Measurements from ENCODE around the gene CPPED1. TPM values are rescaled to one million over a fixed set of nuclear protein-coding genes. Genes with fewer than 3 reads are reported as not detected.

Gene CPPED1
- total RNA-seq, 2 donors from 2014 or later, result 8.4 to 14.7 TPM

DNA sequence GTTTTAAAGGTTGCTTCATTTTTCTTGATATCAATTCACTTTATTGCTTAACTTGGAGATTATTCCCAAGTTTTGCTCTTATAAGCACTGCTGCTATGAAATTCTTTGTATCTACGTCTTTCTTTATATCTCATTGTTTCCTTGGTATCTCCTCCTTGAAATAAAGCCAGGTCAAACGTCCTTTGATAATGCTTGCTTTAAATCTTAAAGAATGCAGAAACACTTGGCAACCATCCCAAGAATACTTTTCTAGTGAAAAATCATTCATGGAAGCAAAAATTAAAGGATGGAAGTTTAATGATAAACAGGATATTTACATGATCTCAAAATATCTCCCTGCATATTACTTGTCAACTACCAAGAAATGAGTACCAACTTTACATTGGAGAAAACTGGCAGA, 175.2 kb downstream of the CPPED1 start:
- no peaks in the 10 kb centered on the region for H3K27me3 ChIP-seq (ENCODE audit: control insufficient read depth, insufficient read depth, low read length, poor library complexity, severe bottlenecking)
- H3K9ac ChIP-seq (ENCODE audit: extremely low read depth, low read length, poor library complexity, severe bottlenecking), result no peak overlapping the region
- no peaks in the 10 kb centered on the region for H3K27me3 Mint-ChIP-seq (ENCODE audit: insufficient read depth)
- no peaks in the 10 kb centered on the region for H3K9me3 ChIP-seq (ENCODE audit: control insufficient read depth, low read length)
- H3K36me3 Mint-ChIP-seq (ENCODE audit: low read depth), result no peaks in the 10 kb centered on the region
- no peak overlapping the region for H3K4me3 ChIP-seq (ENCODE audit: low read length)
- no peaks in the 10 kb centered on the region for H3K4me1 ChIP-seq (ENCODE audit: control insufficient read depth, insufficient read depth, low read length)
- no peaks in the 10 kb centered on the region for H3K9me3 Mint-ChIP-seq
- H3K27ac ChIP-seq (ENCODE audit: low read depth, low read length), result no peak overlapping the region
- peaks cover 2% of the 10 kb centered on the region for H3K4me1 Mint-ChIP-seq
- no peaks in the 10 kb centered on the region for H3K36me3 ChIP-seq (ENCODE audit: control insufficient read depth, insufficient read depth, low read length)
- H3K4me3 Mint-ChIP-seq, result no peak overlapping the region
- WGBS, 2 experiments (ENCODE audit: insufficient coverage in 1 of 2, insufficient read length in 1 of 2), result 83% methylated on average over 1 to 2 of the region's 2 CpGs
- TF ChIP-seq CTCF (conservative IDR thresholded peaks at IDR 0.05), result no peak
- H3K27ac Mint-ChIP-seq, result no peak overlapping the region
- DNase-seq, result no peak

GRCh38 chr16:12627394-12627793, 176.3 kb downstream of the CPPED1 start:
- no peak for TF ChIP-seq CTCF (conservative IDR thresholded peaks at IDR 0.05)
- WGBS, 2 experiments (ENCODE audit: insufficient coverage in 1 of 2, insufficient read length in 1 of 2), result 89 to 100% methylated on average over 1 to 3 of the region's 3 CpGs
- no peak overlapping the region for H3K9ac ChIP-seq (ENCODE audit: extremely low read depth, low read length, poor library complexity, severe bottlenecking)
- no peak for DNase-seq
- no peaks in the 10 kb centered on the region for H3K36me3 ChIP-seq (ENCODE audit: control insufficient read depth, insufficient read depth, low read length)
- H3K9me3 Mint-ChIP-seq, result no peaks in the 10 kb centered on the region
- H3K27ac Mint-ChIP-seq, result no peak overlapping the region
- H3K4me3 Mint-ChIP-seq, result no peak overlapping the region
- H3K36me3 Mint-ChIP-seq (ENCODE audit: low read depth), result no peaks in the 10 kb centered on the region
- no peaks in the 10 kb centered on the region for H3K27me3 Mint-ChIP-seq (ENCODE audit: insufficient read depth)
- no peaks in the 10 kb centered on the region for H3K9me3 ChIP-seq (ENCODE audit: control insufficient read depth, low read length)
- H3K4me3 ChIP-seq (ENCODE audit: low read length), result no peak overlapping the region
- peaks cover 2% of the 10 kb centered on the region for H3K4me1 Mint-ChIP-seq
- H3K27ac ChIP-seq (ENCODE audit: low read depth, low read length), result no peak overlapping the region
- no peaks in the 10 kb centered on the region for H3K4me1 ChIP-seq (ENCODE audit: control insufficient read depth, insufficient read depth, low read length)
- H3K27me3 ChIP-seq (ENCODE audit: control insufficient read depth, insufficient read depth, low read length, poor library complexity, severe bottlenecking), result no peaks in the 10 kb centered on the region

DNA sequence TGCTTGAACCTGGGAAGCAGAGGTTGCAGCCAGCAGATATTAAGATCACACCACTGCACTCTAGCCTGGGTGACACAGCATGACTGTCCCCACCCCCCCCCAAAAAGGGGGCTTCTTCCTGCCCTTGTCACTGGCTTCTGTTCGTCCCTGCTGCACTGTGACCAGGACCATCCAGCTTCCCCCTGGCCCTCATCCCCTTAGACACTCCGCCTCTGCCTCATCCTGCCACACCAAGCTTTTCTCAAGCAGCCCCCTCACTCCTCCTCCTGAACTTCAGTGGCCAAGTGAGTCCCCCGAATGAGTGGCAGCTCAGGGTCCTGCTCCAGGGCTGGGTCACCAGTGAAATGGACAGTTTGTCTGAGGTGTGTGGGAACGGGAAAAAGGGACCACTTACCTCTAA, 177.3 kb downstream of the CPPED1 start:
- WGBS, 2 experiments (ENCODE audit: insufficient coverage in 1 of 2, insufficient read length in 1 of 2), result 90 to 100% methylated on average over 1 to 4 of the region's 4 CpGs
- TF ChIP-seq CTCF (conservative IDR thresholded peaks at IDR 0.05), result no peak
- H3K36me3 ChIP-seq (ENCODE audit: control insufficient read depth, insufficient read depth, low read length), result no peaks in the 10 kb centered on the region
- no peaks in the 10 kb centered on the region for H3K9me3 Mint-ChIP-seq
- DNase-seq, result no peak
- no peaks in the 10 kb centered on the region for H3K36me3 Mint-ChIP-seq (ENCODE audit: low read depth)
- no peak overlapping the region for H3K4me3 Mint-ChIP-seq
- H3K9me3 ChIP-seq (ENCODE audit: control insufficient read depth, low read length), result no peaks in the 10 kb centered on the region
- no peaks in the 10 kb centered on the region for H3K27me3 ChIP-seq (ENCODE audit: control insufficient read depth, insufficient read depth, low read length, poor library complexity, severe bottlenecking)
- no peak overlapping the region for H3K27ac Mint-ChIP-seq
- no peak overlapping the region for H3K27ac ChIP-seq (ENCODE audit: low read depth, low read length)
- no peaks in the 10 kb centered on the region for H3K27me3 Mint-ChIP-seq (ENCODE audit: insufficient read depth)
- no peak overlapping the region for H3K9ac ChIP-seq (ENCODE audit: extremely low read depth, low read length, poor library complexity, severe bottlenecking)
- no peaks in the 10 kb centered on the region for H3K4me1 ChIP-seq (ENCODE audit: control insufficient read depth, insufficient read depth, low read length)
- H3K4me3 ChIP-seq (ENCODE audit: low read length), result no peak overlapping the region
- H3K4me1 Mint-ChIP-seq, result peaks cover 2% of the 10 kb centered on the region

All from endodermal cell (in vitro differentiated cells).